ENCODE measurements around the gene LAMC2. TPM values are rescaled to one million over a fixed set of nuclear protein-coding genes. Genes with fewer than 3 reads are reported as not detected.

Gene LAMC2
- total RNA-seq, 5 donors from 2014 or later (not counting 1 experiment from before 2014, with no cell fraction given): 0.03 to 0.15 (median 0.09) TPM; not detected in 2

DNA sequence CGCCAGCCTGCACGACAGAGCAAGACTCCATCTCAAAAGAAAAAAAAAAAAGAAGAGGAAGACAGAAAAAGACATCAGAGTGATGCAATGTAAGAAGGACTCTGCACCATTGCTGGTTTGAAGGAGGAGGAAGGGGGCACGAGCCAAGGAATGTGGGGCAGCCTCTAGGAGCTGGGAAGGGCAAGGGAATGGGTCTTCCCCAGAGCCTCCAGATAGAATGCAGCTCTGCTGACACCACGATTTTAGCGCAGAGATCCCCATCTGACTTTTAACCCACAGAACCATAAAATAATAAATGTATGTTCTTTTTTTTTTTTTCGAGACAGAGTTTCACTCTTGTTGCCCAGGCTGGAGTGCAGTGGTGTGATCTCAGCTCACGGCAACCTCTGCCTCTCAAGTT, 33.9 kb upstream of the LAMC2 start:
- H3K4me3 ChIP-seq (ENCODE audit: control insufficient read depth in 1 of 2, extremely low read depth in 1 of 2, low read length in 1 of 2): no peak overlapping the region
- no peaks in the 10 kb centered on the region for H3K36me3 ChIP-seq (ENCODE audit: control insufficient read depth in 2 of 2, extremely low read depth in 1 of 2, insufficient read depth in 1 of 2, low read length in 1 of 2)
- 100% methylated on average over 2 of the region's 7 CpGs for WGBS (ENCODE audit: insufficient coverage)
- no peak for DNase-seq
- H3K4me1 ChIP-seq (ENCODE audit: control insufficient read depth in 1 of 2, extremely low read depth in 1 of 2, insufficient read depth in 2 of 2, low read length in 2 of 2): no peaks in the 10 kb centered on the region
- no peak for ATAC-seq (replicated peaks in 1 of 4)
- Mint-ChIP-seq H3K4me3 (no peak overlapping the region), H3K27me3 (peaks cover 14 to 19% of the 10 kb centered on the region in 2 donors), H3K4me1 (no peaks in the 10 kb centered on the region), H3K27ac (no peak overlapping the region), H3K36me3 (no peaks in the 10 kb centered on the region), H3K9me3 (no peaks in the 10 kb centered on the region)
- H3K27ac ChIP-seq (ENCODE audit: low read length): no peak overlapping the region
- no peaks in the 10 kb centered on the region for H3K9me3 ChIP-seq
- H3K27me3 ChIP-seq (replicated peaks in 1 of 2; ENCODE audit: control insufficient read depth in 2 of 2, extremely low read depth in 1 of 2, insufficient read depth in 2 of 2, low read length in 1 of 2): peaks cover 0 to 8% of the 10 kb centered on the region in 2 experiments
- ChIA-PET CTCF (interaction anchor here in 1 of 2 donors (0.7 kb wide), 1 partner anchor 182 kb away, joined by 3 read pairs; no protein-coding TSS in a partner anchor), POLR2A (no interaction called here)

DNA sequence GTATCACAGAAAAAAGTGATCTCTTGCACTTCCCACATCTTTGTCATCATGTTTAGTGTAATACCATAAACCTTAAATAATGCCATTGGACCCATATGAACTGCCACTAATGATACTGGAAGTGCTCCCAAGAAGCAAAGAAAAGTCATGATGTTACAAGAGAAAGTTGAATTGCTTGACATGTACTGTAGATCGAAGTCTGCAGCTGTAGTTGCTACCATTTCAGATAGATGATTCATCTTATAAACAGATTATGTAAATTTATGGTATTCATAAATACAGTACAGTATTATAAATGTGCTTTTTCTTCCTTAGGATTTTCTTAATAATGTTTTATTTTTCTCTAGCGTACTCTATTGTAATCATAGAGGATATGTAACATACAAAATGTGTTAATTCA, 30.1 kb upstream of the LAMC2 start:
- ChIA-PET POLR2A (no interaction called here), CTCF (no interaction called here)
- Mint-ChIP-seq H3K27ac (no peak overlapping the region), H3K27me3 (peaks cover 11 to 16% of the 10 kb centered on the region in 2 donors), H3K9me3 (no peaks in the 10 kb centered on the region), H3K4me3 (no peak overlapping the region), H3K4me1 (no peaks in the 10 kb centered on the region), H3K36me3 (no peaks in the 10 kb centered on the region)
- Histone ChIP-seq H3K4me3 (ENCODE audit: control insufficient read depth in 1 of 2, extremely low read depth in 1 of 2, low read length in 1 of 2) (no peak overlapping the region), H3K36me3 (ENCODE audit: control insufficient read depth in 2 of 2, extremely low read depth in 1 of 2, insufficient read depth in 1 of 2, low read length in 1 of 2) (no peaks in the 10 kb centered on the region), H3K27ac (ENCODE audit: low read length) (no peak overlapping the region), H3K9me3 (no peaks in the 10 kb centered on the region), H3K27me3 (replicated peaks in 1 of 2; ENCODE audit: control insufficient read depth in 2 of 2, extremely low read depth in 1 of 2, insufficient read depth in 2 of 2, low read length in 1 of 2) (peaks cover 0 to 8% of the 10 kb centered on the region in 2 experiments), H3K4me1 (ENCODE audit: control insufficient read depth in 1 of 2, extremely low read depth in 1 of 2, insufficient read depth in 2 of 2, low read length in 2 of 2) (no peaks in the 10 kb centered on the region)
- no peak for DNase-seq
- WGBS (ENCODE audit: insufficient coverage): no CpG with 5 or more reads among the region's 2 CpGs
- ATAC-seq (replicated peaks in 1 of 4): no peak

DNA sequence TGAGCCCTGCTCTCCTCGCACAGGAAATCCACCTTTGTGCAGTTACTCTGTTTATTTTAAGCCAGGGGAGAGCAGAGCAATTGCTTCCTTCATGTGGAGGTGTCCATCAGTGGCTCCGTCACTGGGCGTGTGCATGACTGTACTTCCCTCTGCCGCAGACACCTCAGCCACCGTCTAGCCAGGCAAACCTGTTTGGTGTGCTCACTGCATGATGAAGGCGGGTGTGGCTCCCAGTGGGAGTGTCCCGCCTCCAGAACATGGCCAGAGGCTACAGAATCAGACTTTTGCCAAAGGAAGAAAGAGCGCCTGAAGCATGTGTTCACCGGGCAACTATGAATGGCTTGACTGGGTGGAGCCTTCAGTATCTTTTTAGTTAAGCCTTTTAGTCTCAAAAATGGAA, 26.1 kb upstream of the LAMC2 start:
- Mint-ChIP-seq H3K36me3 (no peaks in the 10 kb centered on the region), H3K27me3 (peaks cover 0 to 6% of the 10 kb centered on the region in 2 donors), H3K27ac (no peak overlapping the region), H3K4me3 (no peak overlapping the region), H3K9me3 (no peaks in the 10 kb centered on the region), H3K4me1 (no peaks in the 10 kb centered on the region)
- H3K4me3 ChIP-seq (ENCODE audit: control insufficient read depth in 1 of 2, extremely low read depth in 1 of 2, low read length in 1 of 2): no peak overlapping the region
- no peaks in the 10 kb centered on the region for H3K4me1 ChIP-seq (ENCODE audit: control insufficient read depth in 1 of 2, extremely low read depth in 1 of 2, insufficient read depth in 2 of 2, low read length in 2 of 2)
- POLR2A ChIA-PET: no interaction called here
- H3K27me3 ChIP-seq (replicated peaks in 1 of 2; ENCODE audit: control insufficient read depth in 2 of 2, extremely low read depth in 1 of 2, insufficient read depth in 2 of 2, low read length in 1 of 2): peaks cover 0 to 5% of the 10 kb centered on the region in 2 experiments
- no peaks in the 10 kb centered on the region for H3K9me3 ChIP-seq
- no peak for DNase-seq
- WGBS (ENCODE audit: insufficient coverage): 77% methylated on average over 9 of the region's 9 CpGs
- CTCF ChIA-PET: no interaction called here
- no peak for ATAC-seq (replicated peaks in 1 of 4)
- H3K36me3 ChIP-seq (ENCODE audit: control insufficient read depth in 2 of 2, extremely low read depth in 1 of 2, insufficient read depth in 1 of 2, low read length in 1 of 2): no peaks in the 10 kb centered on the region
- no peak overlapping the region for H3K27ac ChIP-seq (ENCODE audit: low read length)

GRCh38 chr1:183161391-183161790, 24.7 kb upstream of the LAMC2 start:
- POLR2A ChIA-PET: no interaction called here

DNA sequence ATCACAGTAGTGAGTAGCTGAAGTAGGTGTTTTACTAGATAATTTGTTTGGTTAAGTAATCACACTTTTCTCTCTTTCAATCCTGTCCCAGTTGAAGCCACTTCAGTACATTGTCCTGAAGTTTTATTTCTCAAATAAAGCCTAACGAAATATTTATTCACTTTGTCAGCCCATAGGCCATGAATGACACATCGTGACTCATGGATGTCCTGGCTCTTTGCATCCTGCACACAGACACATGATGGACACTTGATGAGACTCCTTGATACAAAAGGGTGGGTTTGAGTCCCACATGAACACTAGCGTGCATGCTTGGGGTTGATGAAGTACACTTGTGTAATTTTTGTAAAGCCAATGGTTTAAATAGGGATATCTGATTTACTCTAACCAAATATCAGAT, 22.7 kb upstream of the LAMC2 start:
- Histone ChIP-seq H3K9me3 (no peaks in the 10 kb centered on the region), H3K36me3 (ENCODE audit: control insufficient read depth in 2 of 2, extremely low read depth in 1 of 2, insufficient read depth in 1 of 2, low read length in 1 of 2) (no peaks in the 10 kb centered on the region), H3K27ac (ENCODE audit: low read length) (no peak overlapping the region), H3K27me3 (replicated peaks in 1 of 2; ENCODE audit: control insufficient read depth in 2 of 2, extremely low read depth in 1 of 2, insufficient read depth in 2 of 2, low read length in 1 of 2) (peaks cover 0 to 5% of the 10 kb centered on the region in 2 experiments), H3K4me3 (ENCODE audit: control insufficient read depth in 1 of 2, extremely low read depth in 1 of 2, low read length in 1 of 2) (no peak overlapping the region), H3K4me1 (ENCODE audit: control insufficient read depth in 1 of 2, extremely low read depth in 1 of 2, insufficient read depth in 2 of 2, low read length in 2 of 2) (no peaks in the 10 kb centered on the region)
- no peaks in the 10 kb centered on the region for H3K4me1 Mint-ChIP-seq
- no peaks in the 10 kb centered on the region for H3K9me3 Mint-ChIP-seq
- WGBS (ENCODE audit: insufficient coverage): 71% methylated on average over 1 of the region's 3 CpGs
- ATAC-seq (replicated peaks in 1 of 4) (no peak), DNase-seq (no peak)
- no peak overlapping the region for H3K4me3 Mint-ChIP-seq
- H3K27ac Mint-ChIP-seq: no peak overlapping the region
- no peaks in the 10 kb centered on the region for H3K36me3 Mint-ChIP-seq
- ChIA-PET POLR2A (interaction anchor here in 1 of 2 donors (0.5 to 0.6 kb wide), 2 partner anchors 11 to 142 kb away, joined by 3 to 7 read pairs; no protein-coding TSS in a partner anchor), CTCF (interaction anchor here in 1 of 2 donors (0.8 kb wide), 1 partner anchor 15 kb away, joined by 3 read pairs; no protein-coding TSS in a partner anchor)
- no peaks in the 10 kb centered on the region for H3K27me3 Mint-ChIP-seq

More at GRCh38 chr1:183161391-183161790, 24.7 kb upstream of the LAMC2 start:
- Histone ChIP-seq H3K9me3 (no peaks in the 10 kb centered on the region), H3K27me3 (replicated peaks in 1 of 2; ENCODE audit: control insufficient read depth in 2 of 2, extremely low read depth in 1 of 2, insufficient read depth in 2 of 2, low read length in 1 of 2) (peaks cover 0 to 5% of the 10 kb centered on the region in 2 experiments), H3K27ac (ENCODE audit: low read length) (no peak overlapping the region), H3K36me3 (ENCODE audit: control insufficient read depth in 2 of 2, extremely low read depth in 1 of 2, insufficient read depth in 1 of 2, low read length in 1 of 2) (no peaks in the 10 kb centered on the region), H3K4me3 (ENCODE audit: control insufficient read depth in 1 of 2, extremely low read depth in 1 of 2, low read length in 1 of 2) (no peak overlapping the region), H3K4me1 (ENCODE audit: control insufficient read depth in 1 of 2, extremely low read depth in 1 of 2, insufficient read depth in 2 of 2, low read length in 2 of 2) (no peaks in the 10 kb centered on the region)
- ATAC-seq (replicated peaks in 1 of 4): no peak
- Mint-ChIP-seq H3K9me3 (no peaks in the 10 kb centered on the region), H3K4me3 (no peak overlapping the region), H3K27ac (no peak overlapping the region), H3K4me1 (no peaks in the 10 kb centered on the region), H3K36me3 (no peaks in the 10 kb centered on the region), H3K27me3 (no peaks in the 10 kb centered on the region)
- no peak for DNase-seq
- WGBS (ENCODE audit: insufficient coverage): 56% methylated on average over 3 of the region's 3 CpGs
- CTCF ChIA-PET: interaction anchor here in 1 of 2 donors (0.6 kb wide), 1 partner anchor 57 kb away, joined by 5 read pairs; no protein-coding TSS in a partner anchor

- H3K27me3 Mint-ChIP-seq: peaks cover 0 to 3% of the 10 kb centered on the region in 2 donors
- H3K4me1 Mint-ChIP-seq: no peaks in the 10 kb centered on the region
- Histone ChIP-seq H3K4me1 (ENCODE audit: control insufficient read depth in 1 of 2, extremely low read depth in 1 of 2, insufficient read depth in 2 of 2, low read length in 2 of 2) (no peaks in the 10 kb centered on the region), H3K27me3 (replicated peaks in 1 of 2; ENCODE audit: control insufficient read depth in 2 of 2, extremely low read depth in 1 of 2, insufficient read depth in 2 of 2, low read length in 1 of 2) (peaks cover 0 to 5% of the 10 kb centered on the region in 2 experiments), H3K36me3 (ENCODE audit: control insufficient read depth in 2 of 2, extremely low read depth in 1 of 2, insufficient read depth in 1 of 2, low read length in 1 of 2) (no peaks in the 10 kb centered on the region), H3K9me3 (no peaks in the 10 kb centered on the region), H3K4me3 (ENCODE audit: control insufficient read depth in 1 of 2, extremely low read depth in 1 of 2, low read length in 1 of 2) (no peak overlapping the region), H3K27ac (ENCODE audit: low read length) (no peak overlapping the region)
- ChIA-PET CTCF (no interaction called here), POLR2A (no interaction called here)
- H3K9me3 Mint-ChIP-seq: no peaks in the 10 kb centered on the region
- DNase-seq (no peak), ATAC-seq (replicated peaks in 1 of 4) (no peak)
- H3K36me3 Mint-ChIP-seq: no peaks in the 10 kb centered on the region
- H3K4me3 Mint-ChIP-seq: no peak overlapping the region
- H3K27ac Mint-ChIP-seq: no peak overlapping the region
- 86% methylated on average over 1 of the region's 1 CpG for WGBS (ENCODE audit: insufficient coverage)
Measured at GRCh38 chr1:183164340-183164739, 21.7 kb upstream of the LAMC2 start.

DNA sequence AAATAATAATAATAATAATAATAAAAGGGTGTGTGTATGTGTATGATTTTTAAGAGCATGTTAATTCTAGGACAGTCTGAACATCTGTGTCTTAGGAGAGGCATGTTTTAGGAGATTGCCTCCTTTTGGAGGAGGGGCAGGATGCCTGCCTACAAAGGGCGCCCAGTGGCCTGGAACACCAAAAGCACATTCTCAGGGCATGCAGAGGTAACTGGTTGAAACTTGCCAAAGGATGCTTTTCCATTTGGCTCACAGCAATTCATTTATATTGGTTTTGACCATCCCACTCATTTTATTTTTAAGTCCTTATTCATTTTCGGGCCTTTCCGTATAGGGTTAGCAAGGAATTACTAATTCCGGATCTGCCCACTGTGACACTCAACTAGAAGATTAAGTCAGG, 21.1 kb upstream of the LAMC2 start:
- peaks cover 0 to 5% of the 10 kb centered on the region in 2 experiments for H3K27me3 ChIP-seq (replicated peaks in 1 of 2; ENCODE audit: control insufficient read depth in 2 of 2, extremely low read depth in 1 of 2, insufficient read depth in 2 of 2, low read length in 1 of 2)
- no peak overlapping the region for H3K27ac ChIP-seq (ENCODE audit: low read length)
- DNase-seq (no peak), ATAC-seq (replicated peaks in 1 of 4) (no peak)
- Mint-ChIP-seq H3K27me3 (peaks cover under 1 to 3% of the 10 kb centered on the region in 2 donors), H3K27ac (no peak overlapping the region), H3K9me3 (no peaks in the 10 kb centered on the region), H3K36me3 (no peaks in the 10 kb centered on the region), H3K4me3 (no peak overlapping the region), H3K4me1 (no peaks in the 10 kb centered on the region)
- ChIA-PET CTCF (no interaction called here), POLR2A (no interaction called here)
- H3K4me1 ChIP-seq (ENCODE audit: control insufficient read depth in 1 of 2, extremely low read depth in 1 of 2, insufficient read depth in 2 of 2, low read length in 2 of 2): no peaks in the 10 kb centered on the region
- H3K4me3 ChIP-seq (ENCODE audit: control insufficient read depth in 1 of 2, extremely low read depth in 1 of 2, low read length in 1 of 2): no peak overlapping the region
- WGBS (ENCODE audit: insufficient coverage): no CpG with 5 or more reads among the region's 4 CpGs
- no peaks in the 10 kb centered on the region for H3K36me3 ChIP-seq (ENCODE audit: control insufficient read depth in 2 of 2, extremely low read depth in 1 of 2, insufficient read depth in 1 of 2, low read length in 1 of 2)
- H3K9me3 ChIP-seq: no peaks in the 10 kb centered on the region

Measured in T-cell (primary cell).